Gastroesophageal sphincter (tissue), 3 donors: Measurements from ENCODE around the gene SLC13A4.
A peak's percentile ranks its signal among the peaks of the same experiment; 100 is the strongest.

Source experiments
- CTCF ChIP-seq, 4 experiments: fragments of 200-600 bp in 2 of 4; fragments of 450-650 bp in 2 of 4; sonication (generic) in 1 of 4; IDR thresholded peaks; one replicate each; pipeline ENCODE4 v1.5.1; 2017 to 2019; ENCODE audit warnings: antibody characterized with exemption in 4 of 4, mild to moderate bottlenecking in 2 of 4, moderate library complexity in 2 of 4
- EP300 ChIP-seq: sonication (generic); formaldehyde crosslinking; IDR thresholded peaks from one replicate; pipeline ENCODE4 v1.6.1; 2017; ENCODE audit warnings: antibody characterized with exemption, mild to moderate bottlenecking
- POLR2A ChIP-seq, 2 donors: fragments of 450-650 bp; IDR thresholded peaks; one replicate each; pipeline ENCODE4 v1.6.1; 2017; ENCODE audit warnings: antibody characterized with exemption in 2 of 2, mild to moderate bottlenecking in 2 of 2, moderate library complexity in 1 of 2

- TF ChIP-seq POLR2A (IDR thresholded peaks at IDR 0.05) (no peak), CTCF (IDR thresholded peaks at IDR 0.05) (peak in 2 of 4 experiments; percentile 94 to 96), EP300 (no peak)
These were observed 65.9 kb downstream of the SLC13A4 start for GRCh38 chr7:135662123-135662372.
